Measurements from ENCODE around the gene AASDH. TPM values are rescaled to one million over a fixed set of nuclear protein-coding genes. Genes with fewer than 3 reads are reported as not detected.

AASDH gene
- total and polyA plus RNA-seq, 2 of the 13 experiments (the other 11 are each of a cell fraction or from before 2014, with no cell fraction given), result 12.6 to 14.1 TPM

DNA sequence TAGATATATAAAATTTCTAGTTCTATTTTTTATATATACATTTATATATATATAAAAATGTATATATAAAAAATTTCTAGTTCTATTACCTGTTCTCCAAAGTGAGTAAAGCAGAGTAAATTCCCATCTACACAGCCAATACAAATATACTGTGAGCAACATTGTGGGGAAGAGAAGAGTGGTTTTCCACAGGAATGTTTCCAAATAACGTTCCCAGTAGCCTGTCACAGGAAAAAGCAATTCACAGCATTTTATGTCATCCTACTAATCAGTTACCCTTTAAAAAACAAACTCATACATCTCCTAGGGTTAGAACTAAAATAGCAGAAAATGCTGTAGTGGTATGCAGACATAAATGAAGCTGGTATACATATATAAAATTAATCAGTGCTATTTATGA lies 44.5 kb downstream of the AASDH start:
- Histone ChIP-seq H3K9me3 (ENCODE audit: low read length) (no peaks in the 10 kb centered on the region), H3K9ac (ENCODE audit: insufficient read depth, low read depth, low read length) (no peak overlapping the region), H3K4me1 (ENCODE audit: insufficient read depth, low read length) (no peaks in the 10 kb centered on the region), H3K4me3 (replicated peaks in 1 of 3; ENCODE audit: insufficient read depth in 1 of 3, low read depth in 2 of 3, low read length in 3 of 3) (no peak overlapping the region), H3K27ac (ENCODE audit: extremely low read length, insufficient read depth, low read length) (no peak overlapping the region), H2AFZ (ENCODE audit: low read length) (no peak overlapping the region), H3K4me2 (ENCODE audit: low read depth, low read length) (no peak overlapping the region), H3K79me2 (ENCODE audit: insufficient read depth, low read length) (no peaks in the 10 kb centered on the region), H3K36me3 (replicated peaks in 1 of 2; ENCODE audit: control insufficient read depth in 1 of 2, insufficient read depth in 2 of 2, low read length in 2 of 2) (0 out of 5 replicates have a peak, but pooled peaks cover 0 to 3% of the 10 kb centered on the region in 2 experiments), H4K20me1 (ENCODE audit: insufficient read depth, low read length) (no peaks in the 10 kb centered on the region), H3K27me3 (ENCODE audit: control insufficient read depth in 1 of 2, insufficient read depth in 2 of 2, low read length in 2 of 2) (no peaks in the 10 kb centered on the region)
- DNase-seq (ENCODE audit: low spot score) (no peak), FAIRE-seq (no peak), ATAC-seq (no peak)
- BruUV-seq (replicated peaks), result no TSS peak
- WGBS (ENCODE audit: low lambda C conversion rate), result 91% methylated on average over 1 of the region's 1 CpG
- in situ Hi-C loops (cut with HindIII; ENCODE audit: extremely low pct_ligation_motif_present, low pct_unique_long_range_greater_than_20kb), result no loop called here
- intact Hi-C loops (cut with micrococcal nuclease; ENCODE audit: unreplicated experiment), result no loop called here
- ChIA-PET POLR2A (no interaction called here), CTCF (ENCODE audit: low intra/inter-chr PET ratio, low total read pairs) (no interaction called here)
- TF ChIP-seq MBD4 (IDR thresholded peaks at IDR 0.05; ENCODE audit: borderline replicate concordance, low read length) (no peak), IKZF4 (CRISPR knock-in tag; IDR thresholded peaks at IDR 0.05; ENCODE audit: borderline replicate concordance, low read depth, not compliant biosample characterization) (no peak), ZNF746 (CRISPR knock-in tag; IDR thresholded peaks at IDR 0.05) (no peak)
- TF ChIP-seq, protein P1, sequence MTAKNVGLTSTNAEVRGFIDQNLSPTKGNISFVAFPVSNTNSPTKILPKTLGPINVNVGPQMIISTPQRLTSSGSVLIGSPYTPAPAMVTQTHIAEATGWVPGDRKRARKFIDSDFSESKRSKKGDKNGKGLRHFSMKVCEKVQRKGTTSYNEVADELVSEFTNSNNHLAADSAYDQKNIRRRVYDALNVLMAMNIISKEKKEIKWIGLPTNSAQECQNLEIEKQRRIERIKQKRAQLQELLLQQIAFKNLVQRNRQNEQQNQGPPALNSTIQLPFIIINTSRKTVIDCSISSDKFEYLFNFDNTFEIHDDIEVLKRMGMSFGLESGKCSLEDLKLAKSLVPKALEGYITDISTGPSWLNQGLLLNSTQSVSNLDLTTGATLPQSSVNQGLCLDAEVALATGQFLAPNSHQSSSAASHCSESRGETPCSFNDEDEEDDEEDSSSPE (CRISPR knock-in tag; IDR thresholded peaks at IDR 0.05), result no peak

DNA sequence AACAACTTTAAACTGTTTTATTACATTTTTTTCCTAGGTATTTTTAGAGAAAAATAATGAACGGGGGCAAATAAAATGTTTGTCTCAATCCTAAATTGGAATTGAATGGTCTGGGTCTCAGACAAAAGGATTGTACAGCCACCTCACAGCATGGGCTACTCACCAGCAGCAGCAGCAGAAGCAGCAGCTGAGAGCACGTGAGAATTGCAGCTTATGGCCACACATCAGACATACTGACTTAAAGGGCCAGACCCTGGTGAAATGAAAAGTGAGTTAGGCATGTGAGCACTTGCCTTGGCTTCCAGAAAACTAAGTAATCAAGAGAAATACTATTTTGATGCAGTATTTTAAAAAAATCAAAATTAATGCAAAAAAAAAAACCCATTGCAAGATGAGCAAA lies 56.6 kb downstream of the AASDH start:
- DNase-seq (ENCODE audit: low spot score) (no peak), ATAC-seq (no peak), FAIRE-seq (no peak)
- H3K9ac ChIP-seq (ENCODE audit: insufficient read depth, low read depth, low read length), result no peak overlapping the region
- TF ChIP-seq HOXA5 (CRISPR knock-in tag; IDR thresholded peaks at IDR 0.05) (no peak), ZNF343 (CRISPR knock-in tag; IDR thresholded peaks at IDR 0.05) (no peak), ZNF510 (CRISPR knock-in tag; IDR thresholded peaks at IDR 0.05; ENCODE audit: low read depth) (no peak), PRDM15 (CRISPR knock-in tag; IDR thresholded peaks at IDR 0.05) (no peak), RFXANK (CRISPR knock-in tag; IDR thresholded peaks at IDR 0.05) (no peak)
- H2AFZ ChIP-seq (ENCODE audit: low read length), result no peak overlapping the region
- 77% methylated on average over 2 of the region's 2 CpGs for WGBS (ENCODE audit: low lambda C conversion rate)
- no peak overlapping the region for H3K4me3 ChIP-seq (replicated peaks in 1 of 3; ENCODE audit: insufficient read depth in 1 of 3, low read depth in 2 of 3, low read length in 3 of 3)
- H3K9me3 ChIP-seq (ENCODE audit: low read length), result no peaks in the 10 kb centered on the region
- in situ Hi-C loops (cut with HindIII; ENCODE audit: extremely low pct_ligation_motif_present, low pct_unique_long_range_greater_than_20kb), result no loop called here
- no peaks in the 10 kb centered on the region for H3K79me2 ChIP-seq (ENCODE audit: insufficient read depth, low read length)
- no TSS peak for BruUV-seq (replicated peaks)
- H3K27ac ChIP-seq (ENCODE audit: extremely low read length, insufficient read depth, low read length), result no peak overlapping the region
- H3K27me3 ChIP-seq (ENCODE audit: control insufficient read depth in 1 of 2, insufficient read depth in 2 of 2, low read length in 2 of 2), result no peaks in the 10 kb centered on the region
- intact Hi-C loops (cut with micrococcal nuclease; ENCODE audit: unreplicated experiment), result no loop called here
- no peaks in the 10 kb centered on the region for H4K20me1 ChIP-seq (ENCODE audit: insufficient read depth, low read length)
- ChIA-PET POLR2A (no interaction called here), CTCF (ENCODE audit: low intra/inter-chr PET ratio, low total read pairs) (no interaction called here)
- no peak overlapping the region for H3K4me2 ChIP-seq (ENCODE audit: low read depth, low read length)
- H3K36me3 ChIP-seq (replicated peaks in 1 of 2; ENCODE audit: control insufficient read depth in 1 of 2, insufficient read depth in 2 of 2, low read length in 2 of 2), result 0 out of 5 replicates have a peak, but pooled peaks cover 0 to 3% of the 10 kb centered on the region in 2 experiments
- H3K4me1 ChIP-seq (ENCODE audit: insufficient read depth, low read length), result no peaks in the 10 kb centered on the region

All from HepG2 (cell line).